Measurements from ENCODE around the gene TUBB4B. TPM values are rescaled to one million over a fixed set of nuclear protein-coding genes. Genes with fewer than 3 reads are reported as not detected.

The TUBB4B gene
- total and polyA plus RNA-seq, 2 of the 4 experiments (the other 2 are of a cell fraction): 237 to 529 TPM

DNA sequence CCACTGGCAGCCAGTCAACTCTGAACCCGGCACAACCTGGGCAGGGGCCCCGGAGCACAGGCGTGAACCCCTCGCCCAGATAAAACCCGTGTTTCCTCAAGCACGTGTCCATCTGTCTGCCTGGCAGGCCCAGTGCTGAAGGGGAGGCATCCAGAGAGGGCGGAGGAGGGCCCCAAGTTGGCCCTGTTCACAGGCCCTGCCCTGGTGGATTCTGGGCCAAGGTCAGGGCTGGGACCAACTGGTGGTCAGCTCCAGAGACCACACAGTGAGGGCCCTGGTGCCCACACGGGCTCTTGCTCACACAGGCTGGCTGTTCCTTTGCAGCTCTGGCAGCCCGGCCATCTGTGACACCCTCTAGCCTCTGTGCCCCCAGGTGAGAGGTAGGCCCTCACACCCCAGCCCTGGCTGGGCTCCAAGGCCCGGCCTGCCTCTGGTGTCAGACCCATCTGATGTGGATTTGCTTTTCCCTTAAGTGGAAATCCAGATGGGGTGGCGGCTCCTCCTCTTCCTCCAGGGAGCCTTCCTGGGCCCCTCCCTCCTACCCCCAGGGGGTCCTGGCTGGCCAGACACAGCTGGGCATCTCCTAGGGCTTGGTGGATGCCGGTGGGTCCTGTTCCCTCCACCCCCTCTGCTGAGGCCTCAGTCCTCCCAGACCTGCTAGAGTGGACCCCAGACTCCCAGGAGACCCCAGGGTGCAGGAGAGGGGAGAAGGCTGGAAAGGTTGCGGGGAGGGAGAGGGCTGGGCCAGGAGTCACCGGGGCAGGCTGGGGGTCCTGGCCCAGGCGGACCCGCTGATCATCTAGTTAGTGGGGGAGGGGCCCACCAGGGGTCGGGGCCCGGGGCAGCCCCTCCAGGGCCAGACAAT is 9.5 kb downstream of the TUBB4B start:
- no TSS peak for BruUV-seq (replicated peaks)
- Histone ChIP-seq H3K27ac (ENCODE audit: insufficient read depth, low read length) (no peak overlapping the region), H3K18ac (ENCODE audit: low read depth, low read length) (no peak overlapping the region), H4K20me1 (ENCODE audit: insufficient read depth, low read length) (no peaks in the 10 kb centered on the region), H3K36me3 (ENCODE audit: control insufficient read depth, insufficient read depth, low read length) (no peaks in the 10 kb centered on the region), H3K79me1 (ENCODE audit: low read depth in 1 of 2, low read length in 2 of 2) (peaks cover 4 to 9% of the 10 kb centered on the region in 2 experiments; a peak in 3 of 4 replicates), H3K27me3 (ENCODE audit: control insufficient read depth, insufficient read depth, low read length) (no peaks in the 10 kb centered on the region), H3K9ac (ENCODE audit: low read depth, low read length) (no peak overlapping the region), H3K14ac (replicated peaks; ENCODE audit: low read depth, low read length) (no peak overlapping the region), H2BK15ac (ENCODE audit: low read depth, low read length) (no peak overlapping the region), H3K4ac (ENCODE audit: low read depth, low read length) (no peak overlapping the region), H4K91ac (ENCODE audit: insufficient read depth, low read depth, low read length) (no peak overlapping the region), H4K5ac (ENCODE audit: low read depth, low read length) (no peak overlapping the region), H2AFZ (replicated peaks; ENCODE audit: low read length, poor library complexity) (peak overlapping the region; percentile 56), H2BK20ac (ENCODE audit: low read depth, low read length) (no peak overlapping the region), H3K4me1 (ENCODE audit: control insufficient read depth, insufficient read depth, low read length) (peaks cover 6% of the 10 kb centered on the region), H2BK5ac (ENCODE audit: low read depth, low read length, poor library complexity, severe bottlenecking) (no peak overlapping the region), H4K8ac (ENCODE audit: low read depth in 2 of 2, low read length in 2 of 2) (no peak overlapping the region), H2AK9ac (replicated peaks; ENCODE audit: low read depth, low read length, poor library complexity) (peak overlapping the region; percentile 72), H3K9me1 (ENCODE audit: insufficient read depth, low read length) (no peaks in the 10 kb centered on the region), H3K23ac (ENCODE audit: low read depth, low read length) (no peak overlapping the region), H2BK120ac (ENCODE audit: low read depth, low read length) (no peak overlapping the region), H3K4me3 (ENCODE audit: insufficient read depth, low read depth, low read length) (no peak overlapping the region), H2AK5ac (ENCODE audit: low read depth, low read length) (no peak overlapping the region), H3K9me3 (ENCODE audit: control insufficient read depth, insufficient read depth, low read length) (no peaks in the 10 kb centered on the region), H3K56ac (ENCODE audit: extremely low read depth, insufficient read depth, low read length) (no peak overlapping the region), H3K4me2 (ENCODE audit: low read depth, low read length) (no peak overlapping the region)
- WGBS, 2 experiments (ENCODE audit: extremely low coverage in 2 of 2, insufficient read length in 1 of 2): 71% methylated on average over 7 of the region's 18 CpGs; no CpG with 5 or more reads in 1 of the 2 experiments
- dilution Hi-C loops (cut with HindIII; ENCODE audit: low sequenced_read_pairs, unreplicated experiment) (no loop called here), intact Hi-C loops (cut with micrococcal nuclease) (no loop called here), in situ Hi-C loops (cut with MboI; ENCODE audit: low sequenced_read_pairs) (no loop called here)
- ATAC-seq (ENCODE audit: low read depth) (no peak), DNase-seq (no peak)
- POLR2A ChIA-PET (ENCODE audit: unreplicated experiment): no interaction called here
- TF ChIP-seq, protein P1, sequence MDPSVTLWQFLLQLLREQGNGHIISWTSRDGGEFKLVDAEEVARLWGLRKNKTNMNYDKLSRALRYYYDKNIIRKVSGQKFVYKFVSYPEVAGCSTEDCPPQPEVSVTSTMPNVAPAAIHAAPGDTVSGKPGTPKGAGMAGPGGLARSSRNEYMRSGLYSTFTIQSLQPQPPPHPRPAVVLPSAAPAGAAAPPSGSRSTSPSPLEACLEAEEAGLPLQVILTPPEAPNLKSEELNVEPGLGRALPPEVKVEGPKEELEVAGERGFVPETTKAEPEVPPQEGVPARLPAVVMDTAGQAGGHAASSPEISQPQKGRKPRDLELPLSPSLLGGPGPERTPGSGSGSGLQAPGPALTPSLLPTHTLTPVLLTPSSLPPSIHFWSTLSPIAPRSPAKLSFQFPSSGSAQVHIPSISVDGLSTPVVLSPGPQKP (IDR thresholded peaks at IDR 0.05; ENCODE audit: borderline replicate concordance, low read depth, low read length): no peak
- TF ChIP-seq, protein P2, sequence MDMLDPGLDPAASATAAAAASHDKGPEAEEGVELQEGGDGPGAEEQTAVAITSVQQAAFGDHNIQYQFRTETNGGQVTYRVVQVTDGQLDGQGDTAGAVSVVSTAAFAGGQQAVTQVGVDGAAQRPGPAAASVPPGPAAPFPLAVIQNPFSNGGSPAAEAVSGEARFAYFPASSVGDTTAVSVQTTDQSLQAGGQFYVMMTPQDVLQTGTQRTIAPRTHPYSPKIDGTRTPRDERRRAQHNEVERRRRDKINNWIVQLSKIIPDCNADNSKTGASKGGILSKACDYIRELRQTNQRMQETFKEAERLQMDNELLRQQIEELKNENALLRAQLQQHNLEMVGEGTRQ (IDR thresholded peaks at IDR 0.05; ENCODE audit: low read depth, low read length): no peak
- TF ChIP-seq, protein P3, sequence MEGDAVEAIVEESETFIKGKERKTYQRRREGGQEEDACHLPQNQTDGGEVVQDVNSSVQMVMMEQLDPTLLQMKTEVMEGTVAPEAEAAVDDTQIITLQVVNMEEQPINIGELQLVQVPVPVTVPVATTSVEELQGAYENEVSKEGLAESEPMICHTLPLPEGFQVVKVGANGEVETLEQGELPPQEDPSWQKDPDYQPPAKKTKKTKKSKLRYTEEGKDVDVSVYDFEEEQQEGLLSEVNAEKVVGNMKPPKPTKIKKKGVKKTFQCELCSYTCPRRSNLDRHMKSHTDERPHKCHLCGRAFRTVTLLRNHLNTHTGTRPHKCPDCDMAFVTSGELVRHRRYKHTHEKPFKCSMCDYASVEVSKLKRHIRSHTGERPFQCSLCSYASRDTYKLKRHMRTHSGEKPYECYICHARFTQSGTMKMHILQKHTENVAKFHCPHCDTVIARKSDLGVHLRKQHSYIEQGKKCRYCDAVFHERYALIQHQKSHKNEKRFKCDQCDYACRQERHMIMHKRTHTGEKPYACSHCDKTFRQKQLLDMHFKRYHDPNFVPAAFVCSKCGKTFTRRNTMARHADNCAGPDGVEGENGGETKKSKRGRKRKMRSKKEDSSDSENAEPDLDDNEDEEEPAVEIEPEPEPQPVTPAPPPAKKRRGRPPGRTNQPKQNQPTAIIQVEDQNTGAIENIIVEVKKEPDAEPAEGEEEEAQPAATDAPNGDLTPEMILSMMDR (conservative IDR thresholded peaks at IDR 0.05; ENCODE audit: low read depth, low read length): no peak
- TF ChIP-seq FOS (IDR thresholded peaks at IDR 0.05; ENCODE audit: low read depth, low read length) (no peak), MAFK (IDR thresholded peaks at IDR 0.05; ENCODE audit: low read depth, low read length) (no peak)
- CTCF ChIA-PET: no interaction called here

Measured in IMR-90 (cell line).